Gastrocnemius medialis (tissue), 4 donors: ENCODE data around the gene FIG4. TPM values are rescaled to one million over a fixed set of nuclear protein-coding genes. Genes with fewer than 3 reads are reported as not detected.

ENCODE experiments used
- ATAC-seq, 2 donors: fragments of 150-250 bp; one replicate each; pipeline ENCODE4 v1.9.1; 2016
- DNase-seq, 2 donors: peaks; one replicate each; pipeline ENCODE4 v3.0.0-alpha.2; 2019
- H3K27ac ChIP-seq, 4 donors: fragments of 200-600 bp; sonication (generic); 1 replicate in 1 of 4; 2 replicates in 3 of 4; pipeline ENCODE4 v1.5.1; 2016 to 2018; ENCODE audit warnings: mild to moderate bottlenecking in 2 of 4, moderate library complexity in 1 of 4
- H3K27me3 ChIP-seq, 3 donors: fragments of 200-600 bp; sonication (generic) in 2 of 3; 1 replicate in 1 of 3; 2 replicates in 2 of 3; pipeline versions ENCODE4 v1.5.1 to v1.6.0; 2016 to 2019; ENCODE audit warnings: mild to moderate bottlenecking in 1 of 3, moderate library complexity in 1 of 3
- H3K36me3 ChIP-seq, 2 donors: fragments of 200-600 bp; sonication (generic) in 1 of 2; one replicate each; pipeline ENCODE4 v1.5.1; 2017 to 2018
- H3K4me1 ChIP-seq, 2 donors: fragments of 200-600 bp; sonication (generic) in 1 of 2; one replicate each; pipeline ENCODE4 v1.5.1; 2016 to 2017; ENCODE audit warnings: mild to moderate bottlenecking in 2 of 2
- H3K4me3 ChIP-seq, 4 donors: fragments of 200-600 bp; sonication (generic) in 3 of 4; 1 replicate in 1 of 4; 2 replicates in 3 of 4; pipeline ENCODE4 v1.5.1; 2016 to 2019; ENCODE audit warnings: mild to moderate bottlenecking in 2 of 4
- H3K9me3 ChIP-seq, 3 donors: fragments of 200-600 bp; sonication (generic) in 2 of 3; 1 replicate in 1 of 3; 2 replicates in 2 of 3; pipeline ENCODE4 v1.5.1; 2016 to 2019
- POLR2A ChIP-seq, 2 donors: fragments of 450-650 bp; IDR thresholded peaks; one replicate each; pipeline ENCODE4 v1.6.1; 2017; ENCODE audit warnings: antibody characterized with exemption in 2 of 2, mild to moderate bottlenecking in 2 of 2, moderate library complexity in 2 of 2
- in situ Hi-C, 4 donors: fragments of 200-750 bp; cut with MboI; loops; one replicate each; pipeline versions ENCODE4 v1.15.0 to v1.8.0; 2017; ENCODE audit warnings: low sequenced_read_pairs in 4 of 4
- intact Hi-C: fragments of 100-400 bp; cut with DNase I; formaldehyde crosslinking; loops from one replicate; pipeline ENCODE4 v1.15.1; 2023; ENCODE audit warnings: low total_unique reads
- total RNA-seq, 4 donors: library from RNA; depleted of rRNA; stranded (reverse); fragments of >200 nt; gene quantifications; one replicate each; pipeline versions ENCODE4 v1.1.0 to v1.2.3, GENCODE V29; 2016
- TF ChIP-seq, protein P1 (sequence below), 5 experiments: fragments of 450-650 bp in 3 of 5; fragments of 200-600 bp in 2 of 5; sonication (generic) in 2 of 5; IDR thresholded peaks in 4 of 5; conservative IDR thresholded peaks in 1 of 5; 1 replicate in 4 of 5; 2 replicates in 1 of 5; pipeline ENCODE4 v1.5.1; 2016 to 2019; ENCODE audit warnings: antibody characterized with exemption in 5 of 5, mild to moderate bottlenecking in 3 of 5, moderate library complexity in 3 of 5

The FIG4 gene
- total RNA-seq, 4 donors from 2014 or later = 5.3 to 11.8 (median 9.1) TPM

DNA sequence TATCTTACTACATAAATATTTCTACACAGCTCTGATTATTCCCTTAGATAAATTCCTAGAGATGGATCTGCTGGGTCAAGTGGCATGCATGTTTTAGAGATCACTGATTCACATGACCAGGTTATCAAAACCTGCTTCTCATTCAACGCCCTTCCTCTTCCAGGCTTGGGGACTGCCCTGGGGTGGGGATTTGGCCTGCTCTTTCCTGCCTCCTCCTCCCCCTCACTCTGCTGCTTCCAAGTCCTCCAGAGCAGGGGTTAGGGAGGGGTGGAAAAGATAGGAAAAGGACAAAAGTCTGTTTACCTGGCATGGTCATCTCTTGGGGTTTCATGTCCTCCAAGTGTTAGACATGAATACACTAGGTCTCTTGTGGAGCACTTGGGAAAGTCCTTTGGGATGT, 181.5 kb downstream of the FIG4 start:
- H3K4me1 ChIP-seq = no peaks in the 10 kb centered on the region
- no peaks in the 10 kb centered on the region for H3K36me3 ChIP-seq
- DNase-seq (no peak), ATAC-seq (no peak)
- in situ Hi-C loops (no loop called here), intact Hi-C loops (no loop called here)
- H3K9me3 ChIP-seq = no peaks in the 10 kb centered on the region
- H3K4me3 ChIP-seq = no peak overlapping the region
- no peaks in the 10 kb centered on the region for H3K27me3 ChIP-seq
- no peak overlapping the region for H3K27ac ChIP-seq
- TF ChIP-seq, protein P1, sequence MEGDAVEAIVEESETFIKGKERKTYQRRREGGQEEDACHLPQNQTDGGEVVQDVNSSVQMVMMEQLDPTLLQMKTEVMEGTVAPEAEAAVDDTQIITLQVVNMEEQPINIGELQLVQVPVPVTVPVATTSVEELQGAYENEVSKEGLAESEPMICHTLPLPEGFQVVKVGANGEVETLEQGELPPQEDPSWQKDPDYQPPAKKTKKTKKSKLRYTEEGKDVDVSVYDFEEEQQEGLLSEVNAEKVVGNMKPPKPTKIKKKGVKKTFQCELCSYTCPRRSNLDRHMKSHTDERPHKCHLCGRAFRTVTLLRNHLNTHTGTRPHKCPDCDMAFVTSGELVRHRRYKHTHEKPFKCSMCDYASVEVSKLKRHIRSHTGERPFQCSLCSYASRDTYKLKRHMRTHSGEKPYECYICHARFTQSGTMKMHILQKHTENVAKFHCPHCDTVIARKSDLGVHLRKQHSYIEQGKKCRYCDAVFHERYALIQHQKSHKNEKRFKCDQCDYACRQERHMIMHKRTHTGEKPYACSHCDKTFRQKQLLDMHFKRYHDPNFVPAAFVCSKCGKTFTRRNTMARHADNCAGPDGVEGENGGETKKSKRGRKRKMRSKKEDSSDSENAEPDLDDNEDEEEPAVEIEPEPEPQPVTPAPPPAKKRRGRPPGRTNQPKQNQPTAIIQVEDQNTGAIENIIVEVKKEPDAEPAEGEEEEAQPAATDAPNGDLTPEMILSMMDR (IDR thresholded peaks at IDR 0.05 in 4 of 5, conservative IDR thresholded peaks at IDR 0.05 in 1 of 5) = no peak
- no peak for TF ChIP-seq POLR2A (IDR thresholded peaks at IDR 0.05)

DNA sequence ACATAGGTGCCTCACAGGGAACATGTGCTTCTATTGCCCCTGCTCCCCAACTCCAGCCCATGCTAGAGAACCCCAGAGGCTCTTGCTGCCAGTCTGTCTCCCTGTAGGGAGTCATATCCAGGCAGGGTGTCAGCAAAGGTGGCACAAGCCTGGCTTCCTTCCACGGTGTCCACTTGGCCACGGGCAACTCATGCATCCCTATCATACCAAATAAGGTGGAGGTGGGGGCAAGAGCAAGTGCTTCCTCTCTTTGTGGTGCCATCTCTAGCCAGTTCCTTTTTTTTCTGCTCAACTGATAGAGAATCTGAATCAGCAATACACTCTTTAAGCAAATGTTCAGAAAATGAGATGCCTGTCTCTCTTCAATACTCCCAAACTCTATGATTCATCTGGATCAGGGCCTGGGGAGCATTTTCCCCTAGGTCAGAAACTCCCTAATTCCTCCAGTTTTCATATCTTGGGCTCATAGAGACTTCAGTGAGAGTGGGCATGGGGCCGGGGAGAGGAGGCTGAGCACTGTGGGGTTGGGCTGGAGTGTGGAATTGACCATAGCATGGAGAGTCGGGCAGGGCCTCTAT, 182.0 kb downstream of the FIG4 start:
- in situ Hi-C loops = no loop called here

GRCh38 chr6:109874086-109874485, 183.0 kb downstream of the FIG4 start:
- H3K27me3 ChIP-seq = no peaks in the 10 kb centered on the region
- TF ChIP-seq, protein P1 (IDR thresholded peaks at IDR 0.05 in 4 of 5, conservative IDR thresholded peaks at IDR 0.05 in 1 of 5) = no peak
- no peak for TF ChIP-seq POLR2A (IDR thresholded peaks at IDR 0.05)

More for the DNA sequence above, 182.0 kb downstream of the FIG4 start:
- no peaks in the 10 kb centered on the region for H3K36me3 ChIP-seq
- no peak for TF ChIP-seq POLR2A (IDR thresholded peaks at IDR 0.05)
- TF ChIP-seq, protein P1 (IDR thresholded peaks at IDR 0.05 in 4 of 5, conservative IDR thresholded peaks at IDR 0.05 in 1 of 5) = no peak
- DNase-seq = no peak
- no peaks in the 10 kb centered on the region for H3K9me3 ChIP-seq
- ATAC-seq = no peak
- no peaks in the 10 kb centered on the region for H3K27me3 ChIP-seq
- no peak overlapping the region for H3K27ac ChIP-seq
- H3K4me1 ChIP-seq = no peaks in the 10 kb centered on the region
- intact Hi-C loops = no loop called here
- no peak overlapping the region for H3K4me3 ChIP-seq

GRCh38 chr6:109874621-109875020, 183.5 kb downstream of the FIG4 start:
- DNase-seq (no peak), ATAC-seq (no peak)
- no peaks in the 10 kb centered on the region for H3K4me1 ChIP-seq
- no peak overlapping the region for H3K27ac ChIP-seq
- no peaks in the 10 kb centered on the region for H3K36me3 ChIP-seq
- no peaks in the 10 kb centered on the region for H3K9me3 ChIP-seq
- no peak for TF ChIP-seq POLR2A (IDR thresholded peaks at IDR 0.05)
- TF ChIP-seq, protein P1 (IDR thresholded peaks at IDR 0.05 in 4 of 5, conservative IDR thresholded peaks at IDR 0.05 in 1 of 5) = no peak
- no peaks in the 10 kb centered on the region for H3K27me3 ChIP-seq
- in situ Hi-C loops = no loop called here
- intact Hi-C loops = no loop called here
- H3K4me3 ChIP-seq = no peak overlapping the region

More at GRCh38 chr6:109874086-109874485, 183.0 kb downstream of the FIG4 start:
- intact Hi-C loops (no loop called here), in situ Hi-C loops (no loop called here)
- Histone ChIP-seq H3K4me3 (no peak overlapping the region), H3K9me3 (no peaks in the 10 kb centered on the region), H3K27ac (no peak overlapping the region), H3K4me1 (no peaks in the 10 kb centered on the region), H3K36me3 (no peaks in the 10 kb centered on the region)
- ATAC-seq (no peak), DNase-seq (no peak)

Other genes starting within 250 kb of the FIG4 start
- gene MICAL1, start 235.5 kb upstream of the FIG4 start, total RNA-seq = 10 to 100 TPM in 1 of 4 donors, 1 to 10 TPM in 3; 6.0 to 11.6 (median 8.0) TPM
- gene ZBTB24, start 208.1 kb upstream of the FIG4 start, total RNA-seq = 10 to 100 TPM in 1 of 4 donors, 1 to 10 TPM in 3; 3.7 to 10.5 (median 6.1) TPM
- gene AK9, start 94 bp upstream of the FIG4 start, total RNA-seq = 1 to 10 TPM; 3.9 to 8.2 (median 7.1) TPM